ENCODE results near the gene TRIM41.

GRCh38 chr5:181199881-181200638, 23.0 kb upstream of the TRIM41 start:
- TF ChIP-seq POLR2A (IDR thresholded peaks at IDR 0.05; ENCODE audit: low read length) (no peak), GATA1 (IDR thresholded peaks at IDR 0.05; ENCODE audit: low read depth, low read length) (no peak)

All from erythroblast (primary cell).